GM23338 (cell line): Measurements from ENCODE around the gene UGP2. TPM values are rescaled to one million over a fixed set of nuclear protein-coding genes. Genes with fewer than 3 reads are reported as not detected.

Experiments used
- ATAC-seq: fragments of 200-7000 bp; cut with Tn5 transposase; 3 replicates; pipeline ENCODE4 v1.9.1; 2020
- DNase-seq: peaks from one replicate; pipeline ENCODE4 v3.0.0-alpha.2; 2015; ENCODE audit warnings: low spot score
- H2AFZ ChIP-seq: fragments of 200-600 bp; sonication (generic); 2 replicates; pipeline ENCODE4 v1.8.0; 2016; ENCODE audit warnings: antibody characterized with exemption, mild to moderate bottlenecking, moderate library complexity
- H3F3A ChIP-seq: fragments of 200-600 bp; sonication (generic); replicated peaks from 2 replicates; pipeline ENCODE4 v1.8.0; 2017; ENCODE audit warnings: antibody characterized with exemption, mixed run types, low read depth
- H3K27ac ChIP-seq: fragments of 200-600 bp; sonication (generic); 2 replicates; pipeline ENCODE4 v1.6.1; 2016; ENCODE audit warnings: low read depth
- H3K27me3 ChIP-seq: fragments of 200-600 bp; sonication (generic); 2 replicates; pipeline ENCODE4 v1.8.0; 2016; ENCODE audit warnings: mild to moderate bottlenecking, mixed run types, moderate library complexity; ENCODE audit not compliant: insufficient read depth
- H3K36me3 ChIP-seq: fragments of 200-600 bp; sonication (generic); 2 replicates; pipeline ENCODE4 v1.8.0; 2016; ENCODE audit warnings: mild to moderate bottlenecking; ENCODE audit not compliant: insufficient read depth
- H3K4me1 ChIP-seq: fragments of 200-600 bp; sonication (generic); 2 replicates; pipeline ENCODE4 v1.8.0; 2016; ENCODE audit warnings: mild to moderate bottlenecking, moderate library complexity; ENCODE audit not compliant: insufficient read depth
- H3K4me2 ChIP-seq: fragments of 200-600 bp; sonication (generic); 2 replicates; pipeline ENCODE4 v1.7.1; 2017; ENCODE audit warnings: mixed run types
- H3K4me3 ChIP-seq: fragments of 200-600 bp; sonication (generic); 2 replicates; pipeline ENCODE4 v1.6.1; 2016; ENCODE audit warnings: mixed run types
- H3K79me2 ChIP-seq: fragments of 200-600 bp; sonication (generic); replicated peaks from 2 replicates; pipeline ENCODE4 v1.8.0; 2017; ENCODE audit warnings: mild to moderate bottlenecking; ENCODE audit not compliant: insufficient read depth
- H3K9me2 ChIP-seq: fragments of 200-600 bp; sonication (generic); 2 replicates; pipeline ENCODE4 v1.8.0; 2017; ENCODE audit not compliant: insufficient read depth
- H4K20me1 ChIP-seq: fragments of 200-600 bp; sonication (generic); replicated peaks from 2 replicates; pipeline ENCODE4 v1.8.0; 2017; ENCODE audit warnings: mild to moderate bottlenecking; ENCODE audit not compliant: insufficient read depth
- H3K27ac Mint-ChIP-seq: 2 replicates; pipeline ENCODE4 v1.8.0; 2020; ENCODE audit warnings: inconsistent platforms, mild to moderate bottlenecking, moderate library complexity, mixed read lengths
- H3K27me3 Mint-ChIP-seq: 3 replicates; pipeline ENCODE4 v1.8.0; 2022; ENCODE audit warnings: low read depth, mild to moderate bottlenecking, moderate library complexity, mixed read lengths, inconsistent platforms; ENCODE audit not compliant: insufficient read depth, poor library complexity
- H3K36me3 Mint-ChIP-seq: 3 replicates; pipeline ENCODE4 v1.8.0; 2021; ENCODE audit warnings: low read depth, mild to moderate bottlenecking, inconsistent platforms, moderate library complexity, mixed read lengths
- H3K4me1 Mint-ChIP-seq: 3 replicates; pipeline ENCODE4 v1.8.0; 2020; ENCODE audit warnings: mild to moderate bottlenecking, inconsistent platforms, mixed read lengths
- H3K4me3 Mint-ChIP-seq: 3 replicates; pipeline ENCODE4 v1.8.0; 2021; ENCODE audit warnings: moderate library complexity, mild to moderate bottlenecking, inconsistent platforms, mixed read lengths
- H3K9me3 Mint-ChIP-seq: 3 replicates; pipeline ENCODE4 v1.8.0; 2020; ENCODE audit warnings: moderate library complexity, mild to moderate bottlenecking, inconsistent platforms, mixed read lengths
- CREB1 ChIP-seq: fragments of 250-450 bp; sonication (Bioruptor Pico); IDR thresholded peaks from 2 replicates; pipeline ENCODE4 v1.5.0; 2020; ENCODE audit warnings: low read depth, mild to moderate bottlenecking, moderate library complexity
- ETS1 ChIP-seq: IDR thresholded peaks from 2 replicates; pipeline ENCODE4 v1.6.1; 2016; ENCODE audit warnings: antibody characterized with exemption
- EZH2phosphoT487 ChIP-seq: fragments of 200-600 bp; sonication (generic); IDR thresholded peaks from one replicate; pipeline ENCODE4 v1.8.1; 2018; ENCODE audit warnings: antibody characterized with exemption; ENCODE audit not compliant: unreplicated experiment
- JUNB ChIP-seq: IDR thresholded peaks from one replicate; pipeline ENCODE4 v1.6.1; 2016; ENCODE audit warnings: antibody characterized with exemption; ENCODE audit not compliant: unreplicated experiment
- NANOG ChIP-seq: IDR thresholded peaks from 2 replicates; pipeline ENCODE4 v1.6.1; 2016; ENCODE audit warnings: antibody characterized with exemption, borderline replicate concordance
- POLR2AphosphoS5 ChIP-seq: IDR thresholded peaks from 2 replicates; pipeline ENCODE4 v1.6.1; 2016; ENCODE audit warnings: antibody characterized with exemption, low read depth
- STAT1 ChIP-seq: IDR thresholded peaks from one replicate; pipeline ENCODE4 v1.6.1; 2016; ENCODE audit warnings: antibody characterized with exemption; ENCODE audit not compliant: unreplicated experiment
- ZNF114 ChIP-seq: fragments of 250-450 bp; sonication (Bioruptor Pico); IDR thresholded peaks from 2 replicates; pipeline ENCODE4 v1.5.0; 2020; ENCODE audit warnings: mild to moderate bottlenecking, moderate library complexity
- ZNF462 ChIP-seq: fragments of 250-450 bp; sonication (Bioruptor Pico); IDR thresholded peaks from 2 replicates; pipeline ENCODE4 v1.5.0; 2020; ENCODE audit warnings: mild to moderate bottlenecking, moderate library complexity
- polyA plus RNA-seq: library from polyadenylated mRNA; unstranded; fragments of >200 nt; fragmentation: Nextera tagmentation; extraction: Ambion mirVana; gene quantifications from 2 replicates; pipeline ENCODE4 v1.2.1, GENCODE V29; 2016
- total RNA-seq: library from RNA; depleted of rRNA; stranded (reverse); fragments of >200 nt; shearing (Covaris generic); gene quantifications from 2 replicates; pipeline ENCODE4 v1.2.3, GENCODE V29; 2014

Gene UGP2
- total and polyA plus RNA-seq, 2 experiments from 2014 or later, result 744 to 943 TPM

DNA sequence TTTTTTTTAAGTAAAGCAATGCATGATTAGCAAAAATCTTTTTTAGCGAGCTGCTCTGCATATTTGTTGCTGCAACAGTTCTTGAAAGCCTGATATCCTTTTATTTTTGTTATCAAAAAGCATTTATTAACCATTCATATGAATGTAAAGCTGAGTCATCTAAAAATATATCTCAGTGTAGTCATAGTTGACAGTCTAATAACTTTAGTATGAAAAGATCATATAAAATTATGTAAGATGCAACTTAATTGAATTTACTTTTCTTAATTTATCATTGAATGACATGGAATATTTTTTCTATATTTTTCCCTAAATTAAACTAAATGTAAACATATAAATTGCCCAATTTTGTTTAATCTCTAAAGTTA is 8.5 kb downstream of the UGP2 start:
- H3K27ac ChIP-seq, result peak overlapping the region; percentile 98
- peaks cover 8% of the 10 kb centered on the region; the same call in 1 of the 2 replicates for H4K20me1 ChIP-seq
- DNase-seq (no peak), ATAC-seq (no peak)
- H3K27me3 Mint-ChIP-seq, result peaks cover 3% of the 10 kb centered on the region
- no peak overlapping the region for H2AFZ ChIP-seq
- peak overlapping the region; percentile 97 for H3K27ac Mint-ChIP-seq
- H3K4me1 ChIP-seq, result peaks cover 64% of the 10 kb centered on the region
- H3K4me1 Mint-ChIP-seq, result peaks cover 83% of the 10 kb centered on the region
- peaks cover 36% of the 10 kb centered on the region; the same call in 2 of the 3 replicates for H3K36me3 Mint-ChIP-seq
- no peaks in the 10 kb centered on the region for H3K36me3 ChIP-seq
- no peaks in the 10 kb centered on the region for H3F3A ChIP-seq
- no peaks in the 10 kb centered on the region for H3K27me3 ChIP-seq
- no peaks in the 10 kb centered on the region; the same call in 2 of the 3 replicates for H3K9me3 Mint-ChIP-seq
- H3K4me3 Mint-ChIP-seq, result peak overlapping the region; percentile 67
- peaks cover 91% of the 10 kb centered on the region for H3K79me2 ChIP-seq
- TF ChIP-seq STAT1, result no peak
- TF ChIP-seq JUNB, result no peak
- TF ChIP-seq CREB1 (CRISPR knock-in tag), result no peak
- TF ChIP-seq POLR2AphosphoS5, result no peak
- no peak for TF ChIP-seq EZH2phosphoT487
- TF ChIP-seq ETS1, result no peak
- TF ChIP-seq ZNF462, result no peak
- no peak for TF ChIP-seq NANOG
- no peak for TF ChIP-seq ZNF114 (CRISPR knock-in tag)
- H3K4me2 ChIP-seq, result peak overlapping the region; percentile 56
- peak overlapping the region; percentile 43 for H3K4me3 ChIP-seq
- H3K9me2 ChIP-seq, result no peaks in the 10 kb centered on the region
